Colonic mucosa (tissue), 4 donors: Measurements from ENCODE around the gene GGN. TPM values are rescaled to one million over a fixed set of nuclear protein-coding genes. Genes with fewer than 3 reads are reported as not detected.

Source experiments
- DNase-seq: peaks from one replicate; pipeline ENCODE4 v3.0.0-alpha.2; 2020
- H3K27ac ChIP-seq: fragments of 200-600 bp; one replicate; pipeline ENCODE4 v1.8.0; 2021
- H3K27me3 ChIP-seq: fragments of 200-600 bp; one replicate; pipeline ENCODE4 v1.8.0; 2021
- H3K36me3 ChIP-seq: fragments of 200-600 bp; one replicate; pipeline ENCODE4 v1.8.0; 2021
- H3K4me1 ChIP-seq: fragments of 200-600 bp; one replicate; pipeline ENCODE4 v1.8.0; 2021; ENCODE audit warnings: mild to moderate bottlenecking
- H3K4me3 ChIP-seq: fragments of 200-600 bp; one replicate; pipeline ENCODE4 v1.8.0; 2021
- H3K9ac ChIP-seq, 2 donors: one replicate each; pipeline ENCODE4 v1.7.0; 2013; ENCODE audit warnings: control low read depth in 2 of 2, low read depth in 2 of 2, low read length in 2 of 2
- H3K9me3 ChIP-seq: fragments of 200-600 bp; one replicate; pipeline ENCODE4 v1.8.0; 2021
- CTCF ChIP-seq: fragments of 200-600 bp; IDR thresholded peaks from one replicate; pipeline ENCODE4 v1.8.0; 2022; ENCODE audit warnings: antibody characterized with exemption, mild to moderate bottlenecking
- intact Hi-C: fragments of 100-400 bp; cut with DNase I; formaldehyde crosslinking; loops from one replicate; pipeline ENCODE4 v1.14.1; 2022
- total RNA-seq, 2 donors: library from RNA; stranded (reverse); fragmentation: NEBNext Ultra II Directional in 1 of 2; extraction: Animal tissue kit (Norgen Biotek cat#: 25700) in 1 of 2; gene quantifications; one replicate each; pipeline ENCODE4 v1.2.1, GENCODE V29; 2021
- donor health status: healthy.
- donor health status: DM: no; HTN: no; CAD: no.
- donor health status: DM: no; HTN: no; CAD: no.

The GGN gene
- total RNA-seq, 2 donors from 2014 or later, result 0.37 to 0.45 TPM

DNA sequence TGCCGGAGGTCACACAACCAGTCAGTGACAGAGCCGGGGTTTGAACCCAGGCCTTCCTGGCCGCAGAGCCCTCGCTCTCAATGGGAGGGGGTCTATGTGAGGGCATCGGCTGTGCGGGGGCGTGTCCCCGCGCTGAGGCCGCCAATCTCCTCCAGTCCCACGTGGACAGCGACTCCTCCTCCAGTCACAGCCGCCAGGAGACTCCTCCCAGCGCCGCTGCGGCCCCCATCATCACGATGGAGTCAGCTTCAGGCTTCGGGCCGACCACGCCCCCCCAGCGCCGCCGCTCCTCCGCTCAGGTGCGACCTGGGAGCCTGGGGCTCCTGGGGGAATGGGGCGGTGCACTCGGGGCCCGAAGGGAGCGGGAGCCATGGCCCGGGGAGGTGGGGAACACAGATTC, 6.7 kb upstream of the GGN start:
- H3K27me3 ChIP-seq, result peaks cover 19% of the 10 kb centered on the region
- no peak overlapping the region for H3K27ac ChIP-seq
- intact Hi-C loops, result no loop called here

DNA sequence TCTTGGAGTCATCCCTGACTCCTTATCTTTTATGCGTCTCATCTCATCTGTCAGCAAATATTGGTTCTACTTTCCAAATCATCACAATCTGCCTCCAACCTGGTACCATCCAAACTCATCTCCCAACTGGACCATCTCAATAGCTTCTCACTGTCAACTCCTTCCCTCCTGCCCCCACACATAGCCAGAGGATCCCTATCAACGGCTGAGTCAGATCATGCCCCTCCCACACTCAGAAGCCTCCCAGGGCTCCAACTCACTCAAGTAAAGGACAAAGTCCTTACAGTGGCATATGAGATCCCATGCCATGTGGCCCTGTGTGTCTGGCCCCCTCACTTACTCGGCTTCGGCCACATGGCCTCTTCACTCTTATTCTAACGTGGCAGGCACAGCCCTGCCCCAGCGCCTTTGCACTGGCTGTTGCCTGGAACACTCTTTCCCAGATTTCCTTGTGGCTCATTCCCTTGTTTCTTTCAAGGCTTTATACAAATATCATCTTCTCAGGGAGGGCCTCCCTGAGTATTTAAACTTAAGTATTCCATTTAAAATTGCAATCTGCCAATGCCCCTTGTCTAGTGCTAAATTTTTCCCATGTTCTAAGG, 5.0 kb upstream of the GGN start:
- Histone ChIP-seq H3K27me3 (peaks cover 30% of the 10 kb centered on the region), H3K27ac (no peak overlapping the region), H3K4me3 (no peak overlapping the region), H3K9me3 (no peaks in the 10 kb centered on the region), H3K9ac (no peak overlapping the region), H3K36me3 (no peaks in the 10 kb centered on the region), H3K4me1 (peaks cover 4% of the 10 kb centered on the region)
- DNase-seq, result no peak
- intact Hi-C loops, result no loop called here
- no peak for TF ChIP-seq CTCF

More for the DNA sequence above, 6.7 kb upstream of the GGN start:
- DNase-seq, result no peak
- Histone ChIP-seq H3K9me3 (no peaks in the 10 kb centered on the region), H3K36me3 (no peaks in the 10 kb centered on the region), H3K9ac (no peak overlapping the region), H3K4me3 (peak overlapping the region; percentile 3), H3K4me1 (no peaks in the 10 kb centered on the region)
- no peak for TF ChIP-seq CTCF

GRCh38 chr19:38391911-38392464, 4.2 kb upstream of the GGN start:
- no peak overlapping the region for H3K27ac ChIP-seq
- H3K4me1 ChIP-seq, result peaks cover 7% of the 10 kb centered on the region
- H3K36me3 ChIP-seq, result no peaks in the 10 kb centered on the region
- DNase-seq, result no peak
- H3K9ac ChIP-seq, result no peak overlapping the region
- H3K27me3 ChIP-seq, result peaks cover 31% of the 10 kb centered on the region
- no peaks in the 10 kb centered on the region for H3K9me3 ChIP-seq
- TF ChIP-seq CTCF, result no peak
- H3K4me3 ChIP-seq, result no peak overlapping the region
- intact Hi-C loops, result no loop called here

- DNase-seq, result no peak
- intact Hi-C loops, result no loop called here
- Histone ChIP-seq H3K4me1 (peaks cover 14% of the 10 kb centered on the region), H3K36me3 (no peaks in the 10 kb centered on the region), H3K4me3 (no peak overlapping the region), H3K9ac (no peak overlapping the region), H3K27ac (no peak overlapping the region), H3K9me3 (no peaks in the 10 kb centered on the region), H3K27me3 (peaks cover 26% of the 10 kb centered on the region)
- TF ChIP-seq CTCF, result no peak
Measured at GRCh38 chr19:38389957-38390924, 2.4 kb upstream of the GGN start.

- H3K4me1 ChIP-seq, result peaks cover 14% of the 10 kb centered on the region
- TF ChIP-seq CTCF, result no peak
- no peak for DNase-seq
- intact Hi-C loops, result no loop called here
- H3K9me3 ChIP-seq, result no peaks in the 10 kb centered on the region
- peak overlapping the region in 1 of 2 donors; percentile 35 for H3K9ac ChIP-seq
- H3K27me3 ChIP-seq, result peaks cover 17% of the 10 kb centered on the region
- H3K36me3 ChIP-seq, result no peaks in the 10 kb centered on the region
- H3K27ac ChIP-seq, result no peak overlapping the region
- H3K4me3 ChIP-seq, result peak overlapping the region; percentile 44
Measured at GRCh38 chr19:38389101-38389925, 1.5 kb upstream of the GGN start.
